ENCODE results near the gene ELP4. TPM values are rescaled to one million over a fixed set of nuclear protein-coding genes. Genes with fewer than 3 reads are reported as not detected.

ELP4 gene
- total and polyA plus RNA-seq, 9 of the 15 experiments (the other 6 are each of a cell fraction or from before 2014, with no cell fraction given), result 24.1 to 60.3 (median 38.7) TPM

DNA sequence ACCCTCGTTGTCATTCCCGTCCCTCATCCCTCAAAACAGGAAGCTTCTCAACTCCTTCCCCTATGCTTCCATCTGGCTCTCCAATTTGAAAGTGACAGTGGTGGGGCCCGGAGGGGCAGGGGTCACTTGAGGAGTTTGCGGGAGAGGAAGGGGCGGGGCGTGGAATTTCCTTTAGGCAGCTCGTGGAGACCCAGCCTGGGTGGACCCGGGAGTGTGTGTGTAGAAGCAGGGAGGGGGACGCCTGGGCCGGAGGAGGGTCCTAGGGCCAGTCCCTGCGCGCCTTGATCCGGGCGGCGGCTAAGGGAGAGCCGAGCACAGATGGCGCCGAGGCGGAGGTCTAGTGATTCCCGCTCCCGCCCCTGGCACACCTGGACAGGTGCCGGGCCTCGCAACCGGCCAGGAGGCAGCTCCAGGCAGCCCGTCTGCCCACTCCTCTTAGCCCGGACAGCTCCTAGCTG, 309.3 kb downstream of the ELP4 start (continued):
- TF ChIP-seq ATF1 (CRISPR knock-in tag; IDR thresholded peaks at IDR 0.05) (no peak), ATF1 (tag; IDR thresholded peaks at IDR 0.05) (no peak), ZNF24 (IDR thresholded peaks at IDR 0.05) (no peak), PHF8 (IDR thresholded peaks at IDR 0.05; ENCODE audit: borderline replicate concordance, low read length) (no peak), GTF2E2 (tag; IDR thresholded peaks at IDR 0.05) (no peak), POLR2AphosphoS2 (IDR thresholded peaks at IDR 0.05; ENCODE audit: low read length) (no peak), FUS (optimal IDR thresholded peaks at IDR 0.05; ENCODE audit: low read depth, low read length) (no peak)
- TF ChIP-seq, protein P1, sequence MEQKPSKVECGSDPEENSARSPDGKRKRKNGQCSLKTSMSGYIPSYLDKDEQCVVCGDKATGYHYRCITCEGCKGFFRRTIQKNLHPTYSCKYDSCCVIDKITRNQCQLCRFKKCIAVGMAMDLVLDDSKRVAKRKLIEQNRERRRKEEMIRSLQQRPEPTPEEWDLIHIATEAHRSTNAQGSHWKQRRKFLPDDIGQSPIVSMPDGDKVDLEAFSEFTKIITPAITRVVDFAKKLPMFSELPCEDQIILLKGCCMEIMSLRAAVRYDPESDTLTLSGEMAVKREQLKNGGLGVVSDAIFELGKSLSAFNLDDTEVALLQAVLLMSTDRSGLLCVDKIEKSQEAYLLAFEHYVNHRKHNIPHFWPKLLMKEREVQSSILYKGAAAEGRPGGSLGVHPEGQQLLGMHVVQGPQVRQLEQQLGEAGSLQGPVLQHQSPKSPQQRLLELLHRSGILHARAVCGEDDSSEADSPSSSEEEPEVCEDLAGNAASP (IDR thresholded peaks at IDR 0.05), result no peak
- TF ChIP-seq, protein P2, sequence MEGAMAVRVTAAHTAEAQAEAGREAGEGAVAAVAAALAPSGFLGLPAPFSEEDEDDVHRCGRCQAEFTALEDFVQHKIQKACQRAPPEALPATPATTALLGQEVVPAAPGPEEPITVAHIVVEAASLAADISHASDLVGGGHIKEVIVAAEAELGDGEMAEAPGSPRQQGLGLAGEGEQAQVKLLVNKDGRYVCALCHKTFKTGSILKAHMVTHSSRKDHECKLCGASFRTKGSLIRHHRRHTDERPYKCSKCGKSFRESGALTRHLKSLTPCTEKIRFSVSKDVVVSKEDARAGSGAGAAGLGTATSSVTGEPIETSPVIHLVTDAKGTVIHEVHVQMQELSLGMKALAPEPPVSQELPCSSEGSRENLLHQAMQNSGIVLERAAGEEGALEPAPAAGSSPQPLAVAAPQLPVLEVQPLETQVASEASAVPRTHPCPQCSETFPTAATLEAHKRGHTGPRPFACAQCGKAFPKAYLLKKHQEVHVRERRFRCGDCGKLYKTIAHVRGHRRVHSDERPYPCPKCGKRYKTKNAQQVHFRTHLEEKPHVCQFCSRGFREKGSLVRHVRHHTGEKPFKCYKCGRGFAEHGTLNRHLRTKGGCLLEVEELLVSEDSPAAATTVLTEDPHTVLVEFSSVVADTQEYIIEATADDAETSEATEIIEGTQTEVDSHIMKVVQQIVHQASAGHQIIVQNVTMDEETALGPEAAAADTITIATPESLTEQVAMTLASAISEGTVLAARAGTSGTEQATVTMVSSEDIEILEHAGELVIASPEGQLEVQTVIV (CRISPR knock-in tag; IDR thresholded peaks at IDR 0.05; ENCODE audit: borderline replicate concordance), result no peak
- TF ChIP-seq, protein P3, sequence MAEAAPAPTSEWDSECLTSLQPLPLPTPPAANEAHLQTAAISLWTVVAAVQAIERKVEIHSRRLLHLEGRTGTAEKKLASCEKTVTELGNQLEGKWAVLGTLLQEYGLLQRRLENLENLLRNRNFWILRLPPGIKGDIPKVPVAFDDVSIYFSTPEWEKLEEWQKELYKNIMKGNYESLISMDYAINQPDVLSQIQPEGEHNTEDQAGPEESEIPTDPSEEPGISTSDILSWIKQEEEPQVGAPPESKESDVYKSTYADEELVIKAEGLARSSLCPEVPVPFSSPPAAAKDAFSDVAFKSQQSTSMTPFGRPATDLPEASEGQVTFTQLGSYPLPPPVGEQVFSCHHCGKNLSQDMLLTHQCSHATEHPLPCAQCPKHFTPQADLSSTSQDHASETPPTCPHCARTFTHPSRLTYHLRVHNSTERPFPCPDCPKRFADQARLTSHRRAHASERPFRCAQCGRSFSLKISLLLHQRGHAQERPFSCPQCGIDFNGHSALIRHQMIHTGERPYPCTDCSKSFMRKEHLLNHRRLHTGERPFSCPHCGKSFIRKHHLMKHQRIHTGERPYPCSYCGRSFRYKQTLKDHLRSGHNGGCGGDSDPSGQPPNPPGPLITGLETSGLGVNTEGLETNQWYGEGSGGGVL (CRISPR knock-in tag; IDR thresholded peaks at IDR 0.05), result no peak
- TF ChIP-seq, protein P4, sequence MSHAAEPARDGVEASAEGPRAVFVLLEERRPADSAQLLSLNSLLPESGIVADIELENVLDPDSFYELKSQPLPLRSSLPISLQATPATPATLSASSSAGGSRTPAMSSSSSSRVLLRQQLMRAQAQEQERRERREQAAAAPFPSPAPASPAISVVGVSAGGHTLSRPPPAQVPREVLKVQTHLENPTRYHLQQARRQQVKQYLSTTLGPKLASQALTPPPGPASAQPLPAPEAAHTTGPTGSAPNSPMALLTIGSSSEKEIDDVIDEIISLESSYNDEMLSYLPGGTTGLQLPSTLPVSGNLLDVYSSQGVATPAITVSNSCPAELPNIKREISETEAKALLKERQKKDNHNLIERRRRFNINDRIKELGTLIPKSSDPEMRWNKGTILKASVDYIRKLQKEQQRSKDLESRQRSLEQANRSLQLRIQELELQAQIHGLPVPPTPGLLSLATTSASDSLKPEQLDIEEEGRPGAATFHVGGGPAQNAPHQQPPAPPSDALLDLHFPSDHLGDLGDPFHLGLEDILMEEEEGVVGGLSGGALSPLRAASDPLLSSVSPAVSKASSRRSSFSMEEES (CRISPR knock-in tag; IDR thresholded peaks at IDR 0.05), result no peak

All from K562 (cell line).